Keratinocyte (primary cell): ENCODE measurements around the gene CUX1. TPM values are rescaled to one million over a fixed set of nuclear protein-coding genes. Genes with fewer than 3 reads are reported as not detected.

Experiments
- DNase-seq: peaks from one replicate; pipeline ENCODE4 v3.0.0-alpha.2; 2011; ENCODE audit warnings: low read depth, missing footprints, low spot score
- FAIRE-seq: peaks from 2 replicates; lab custom pipeline; 2011; peaks lifted over from hg19 to GRCh38; lab: Jason Lieb, UNC
- H2AFZ ChIP-seq: 2 replicates; pipeline ENCODE4 v1.6.0; 2012; ENCODE audit warnings: low read length, control low read depth, inconsistent platforms; ENCODE audit not compliant: control insufficient read depth
- H3K27ac ChIP-seq: 2 replicates; pipeline ENCODE4 v1.5.1; 2011; ENCODE audit warnings: low read length; ENCODE audit not compliant: control insufficient read depth, insufficient read depth
- H3K27me3 ChIP-seq: 3 replicates; pipeline ENCODE4 v1.6.0; 2011; ENCODE audit warnings: low read length; ENCODE audit not compliant: control insufficient read depth, insufficient read depth; ENCODE audit errors: extremely low read depth
- H3K36me3 ChIP-seq, 2 experiments: 2 replicates in 1 of 2; 3 replicates in 1 of 2; pipeline ENCODE4 v1.5.1; 2011; ENCODE audit warnings: low read length in 2 of 2, mild to moderate bottlenecking in 1 of 2; ENCODE audit not compliant: control insufficient read depth in 2 of 2, insufficient read depth in 2 of 2; ENCODE audit errors: extremely low read depth in 1 of 2
- H3K4me1 ChIP-seq: 3 replicates; pipeline ENCODE4 v1.5.1; 2011; ENCODE audit warnings: low read length; ENCODE audit not compliant: control insufficient read depth, insufficient read depth; ENCODE audit errors: extremely low read depth
- H3K4me2 ChIP-seq: 3 replicates; pipeline ENCODE4 v1.6.0; 2011; ENCODE audit warnings: low read depth, low read length; ENCODE audit not compliant: control insufficient read depth, insufficient read depth; ENCODE audit errors: extremely low read depth
- H3K4me3 ChIP-seq, 3 experiments: fragments of 200-600 bp in 1 of 3; sonication (generic) in 1 of 3; 2 replicates in 2 of 3; 3 replicates in 1 of 3; pipeline ENCODE4 v1.5.1; 2011 to 2016; ENCODE audit warnings: low read length in 3 of 3, mild to moderate bottlenecking in 3 of 3, control low read depth in 2 of 3, inconsistent platforms in 1 of 3, low read depth in 1 of 3, mixed read lengths in 1 of 3, mixed run types in 1 of 3, moderate library complexity in 1 of 3; ENCODE audit not compliant: control insufficient read depth in 2 of 3, insufficient read depth in 2 of 3; ENCODE audit errors: extremely low read depth in 1 of 3
- H3K79me2 ChIP-seq: 2 replicates; pipeline ENCODE4 v1.6.0; 2012; ENCODE audit warnings: low read length; ENCODE audit not compliant: control insufficient read depth, insufficient read depth
- H3K9ac ChIP-seq: 3 replicates; pipeline ENCODE4 v1.6.0; 2011; ENCODE audit warnings: low read length; ENCODE audit not compliant: control insufficient read depth, insufficient read depth; ENCODE audit errors: extremely low read depth
- H3K9me1 ChIP-seq: 3 replicates; pipeline ENCODE4 v1.6.0; 2011; ENCODE audit warnings: low read length; ENCODE audit not compliant: control insufficient read depth, insufficient read depth; ENCODE audit errors: extremely low read depth
- H3K9me3 ChIP-seq: 2 replicates; pipeline ENCODE4 v1.5.1; 2012; ENCODE audit warnings: low read depth, low read length; ENCODE audit not compliant: control insufficient read depth
- H4K20me1 ChIP-seq: 3 replicates; pipeline ENCODE4 v1.6.0; 2011; ENCODE audit warnings: low read length; ENCODE audit not compliant: control insufficient read depth, insufficient read depth; ENCODE audit errors: extremely low read depth
- CTCF ChIP-seq, 3 experiments: IDR thresholded peaks in 1 of 3; conservative IDR thresholded peaks in 1 of 3; optimal IDR thresholded peaks in 1 of 3; 2 replicates in 2 of 3; 3 replicates in 1 of 3; pipeline versions ENCODE3 to v1.5.1; 2011; ENCODE audit warnings: low read length in 3 of 3, mild to moderate bottlenecking in 3 of 3, moderate library complexity in 2 of 3, control low read depth in 1 of 3, inconsistent platforms in 1 of 3; ENCODE audit not compliant: insufficient read depth in 2 of 3; ENCODE audit errors: extremely low read depth in 1 of 3
- EZH2 ChIP-seq: IDR thresholded peaks from one replicate; pipeline ENCODE4 v1.6.1; 2012; ENCODE audit warnings: inconsistent platforms, mild to moderate bottlenecking, low read length, moderate library complexity
- dilution Hi-C: fragments of 300-500 bp; cut with MboI; formaldehyde crosslinking; loops from one replicate; pipeline ENCODE4 v1.7.0; 2020; ENCODE audit warnings: low sequenced_read_pairs; ENCODE audit not compliant: extremely low pct_ligation_motif_present
- polyA plus RNA-seq, 5 experiments: library from polyadenylated mRNA; depleted of rRNA in 3 of 5; stranded (reverse) in 3 of 5; stranded (forward) in 1 of 5; unstranded in 1 of 5; fragments of >200 nt; gene quantifications; 1 replicate in 1 of 5; 2 replicates in 3 of 5; 3 replicates in 1 of 5; pipeline versions ENCODE4 v1.2.1 to v1.2.3, GENCODE V29; 2011 to 2012; ENCODE audit warnings: missing spikeins in 2 of 5, low read depth in 1 of 5, low replicate concordance in 1 of 5

The CUX1 gene
- polyA plus RNA-seq, 1 donor (not counting 4 experiments of a cell fraction or from before 2014, with no cell fraction given) = 18.3 TPM

GRCh38 chr7:102012941-102013461 is 195.6 kb downstream of the CUX1 start:
- H3K4me2 ChIP-seq = no peak overlapping the region
- no peak for FAIRE-seq

GRCh38 chr7:102018876-102019275 is 201.4 kb downstream of the CUX1 start:
- Histone ChIP-seq H3K9me3 (no peaks in the 10 kb centered on the region), H3K36me3 (no peaks in the 10 kb centered on the region), H3K27me3 (no peaks in the 10 kb centered on the region), H3K9ac (no peak overlapping the region), H3K4me1 (no peaks in the 10 kb centered on the region), H2AFZ (no peak overlapping the region), H3K4me3 (no peak overlapping the region), H3K27ac (no peak overlapping the region), H3K4me2 (no peak overlapping the region), H3K79me2 (no peaks in the 10 kb centered on the region), H3K9me1 (no peaks in the 10 kb centered on the region), H4K20me1 (no peaks in the 10 kb centered on the region)
- TF ChIP-seq EZH2 = no peak
- TF ChIP-seq CTCF (optimal IDR thresholded peaks at IDR 0.05 in 1 of 3, IDR thresholded peaks at IDR 0.05 in 1 of 3, conservative IDR thresholded peaks at IDR 0.05 in 1 of 3; ENCODE audit: extremely low read depth in 1 of 3, insufficient read depth in 2 of 3, low read length in 3 of 3) = no peak
- FAIRE-seq = no peak
- dilution Hi-C loops = no loop called here
- DNase-seq = no peak

More at GRCh38 chr7:102012941-102013461, 195.6 kb downstream of the CUX1 start:
- Histone ChIP-seq H3K27ac (no peak overlapping the region), H3K4me1 (peaks cover 17% of the 10 kb centered on the region), H3K36me3 (no peaks in the 10 kb centered on the region), H3K9me1 (peaks cover 2% of the 10 kb centered on the region), H2AFZ (no peak overlapping the region), H3K9ac (no peak overlapping the region), H4K20me1 (peaks cover 4% of the 10 kb centered on the region), H3K9me3 (no peaks in the 10 kb centered on the region), H3K79me2 (no peaks in the 10 kb centered on the region), H3K4me3 (no peak overlapping the region), H3K27me3 (no peaks in the 10 kb centered on the region)
- no peak for DNase-seq
- no peak for TF ChIP-seq EZH2
- no peak for TF ChIP-seq CTCF (optimal IDR thresholded peaks at IDR 0.05 in 1 of 3, IDR thresholded peaks at IDR 0.05 in 1 of 3, conservative IDR thresholded peaks at IDR 0.05 in 1 of 3; ENCODE audit: extremely low read depth in 1 of 3, insufficient read depth in 2 of 3, low read length in 3 of 3)
- dilution Hi-C loops = no loop called here
